A549 (cell line): ENCODE data around the gene UBE2E2.

ENCODE experiments used
- CBX8 ChIP-seq: fragments of 200-600 bp; sonication (generic); IDR thresholded peaks from 2 replicates; pipeline ENCODE4 v1.6.1; 2016
- CEBPB ChIP-seq, 2 experiments: fragments of >200 bp in 1 of 2; sonication (Bioruptor Twin) in 1 of 2; formaldehyde crosslinking in 1 of 2; IDR thresholded peaks; 2 replicates each; pipeline ENCODE4 v1.6.1; 2012 to 2016
- CHD4 ChIP-seq: fragments of 200-600 bp; sonication (generic); IDR thresholded peaks from 2 replicates; pipeline ENCODE4 v1.6.1; 2016; ENCODE audit warnings: antibody characterized with exemption, mild to moderate bottlenecking, borderline replicate concordance
- CTCF ChIP-seq: fragments of >200 bp; sonication (Bioruptor Twin); formaldehyde crosslinking; IDR thresholded peaks from 3 replicates; pipeline ENCODE4 v1.5.1; 2016
- EHMT2 ChIP-seq: fragments of 200-600 bp; sonication (generic); IDR thresholded peaks from 2 replicates; pipeline ENCODE4 v1.6.1; 2016; ENCODE audit warnings: antibody characterized with exemption, low read depth, mild to moderate bottlenecking, moderate library complexity
- ELK1 ChIP-seq: fragments of 150-350 bp; IDR thresholded peaks from 2 replicates; pipeline ENCODE4 v1.6.1; 2014; ENCODE audit warnings: low read depth, mild to moderate bottlenecking, low read length
- GATA3 ChIP-seq: IDR thresholded peaks from 2 replicates; pipeline ENCODE4 v1.6.1; 2012; ENCODE audit warnings: borderline replicate concordance
- JUN ChIP-seq, 2 experiments: fragments of >200 bp; sonication (Bioruptor Twin); formaldehyde crosslinking; IDR thresholded peaks; 2 replicates in 1 of 2; 3 replicates in 1 of 2; pipeline ENCODE4 v1.6.1; 2016 to 2017
- KDM1A ChIP-seq: fragments of 200-600 bp; sonication (generic); IDR thresholded peaks from 2 replicates; pipeline ENCODE4 v1.6.1; 2016; ENCODE audit warnings: low read depth, mild to moderate bottlenecking
- MAFK ChIP-seq: fragments of 450-650 bp; IDR thresholded peaks from 2 replicates; pipeline ENCODE4 v1.6.1; 2014; ENCODE audit not compliant: partially characterized antibody
- POLR2A ChIP-seq: IDR thresholded peaks from 2 replicates; pipeline ENCODE4 v1.6.1; 2012; ENCODE audit warnings: mild to moderate bottlenecking, low read length
- POLR2AphosphoS2 ChIP-seq: conservative IDR thresholded peaks from 2 replicates; pipeline ENCODE4 v1.6.1; 2012; ENCODE audit warnings: low read length, improper control_type of control experiment, inconsistent platforms
- TF ChIP-seq, protein P1 (sequence below): IDR thresholded peaks from 2 replicates; pipeline ENCODE4 v1.6.1; 2012

GRCh38 chr3:23583980-23584740, 381.0 kb downstream of the UBE2E2 start:
- TF ChIP-seq CBX8 (no peak), KDM1A (no peak), JUN (IDR thresholded peaks at IDR 0.05) (no peak), CTCF (no peak), CEBPB (IDR thresholded peaks at IDR 0.05) (peak; percentile 54 to 81; a peak in 3 of 4 replicates), MAFK (no peak), POLR2A (no peak), GATA3 (no peak), CHD4 (no peak), EHMT2 (no peak), POLR2AphosphoS2 (no peak), ELK1 (no peak)
- TF ChIP-seq, protein P1, sequence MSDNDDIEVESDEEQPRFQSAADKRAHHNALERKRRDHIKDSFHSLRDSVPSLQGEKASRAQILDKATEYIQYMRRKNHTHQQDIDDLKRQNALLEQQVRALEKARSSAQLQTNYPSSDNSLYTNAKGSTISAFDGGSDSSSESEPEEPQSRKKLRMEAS: no peak
